Neural progenitor cell (in vitro differentiated cells): ENCODE data around the gene CFAP299. TPM values are rescaled to one million over a fixed set of nuclear protein-coding genes. Genes with fewer than 3 reads are reported as not detected.

ENCODE experiments used
- DNase-seq: peaks from one replicate; pipeline ENCODE4 v3.0.0-alpha.2; 2016; ENCODE audit warnings: low spot score
- H2AFZ ChIP-seq: fragments of 200-600 bp; sonication (generic); replicated peaks from 2 replicates; pipeline ENCODE4 v1.6.1; 2016; ENCODE audit warnings: antibody characterized with exemption
- H3F3A ChIP-seq: fragments of 200-600 bp; sonication (generic); 2 replicates; pipeline ENCODE4 v1.6.1; 2016; ENCODE audit warnings: antibody characterized with exemption, low read depth
- H3K27ac ChIP-seq: fragments of 200-600 bp; sonication (generic); 2 replicates; pipeline ENCODE4 v1.5.1; 2016; ENCODE audit warnings: mild to moderate bottlenecking
- H3K27me3 ChIP-seq: fragments of 200-600 bp; sonication (generic); 2 replicates; pipeline ENCODE4 v1.6.1; 2016; ENCODE audit warnings: mild to moderate bottlenecking, moderate library complexity
- H3K36me3 ChIP-seq: fragments of 200-600 bp; sonication (generic); 2 replicates; pipeline ENCODE4 v1.5.1; 2016
- H3K4me1 ChIP-seq: fragments of 200-600 bp; sonication (generic); 2 replicates; pipeline ENCODE4 v1.6.1; 2016; ENCODE audit warnings: mixed run types
- H3K4me2 ChIP-seq: fragments of 200-600 bp; sonication (generic); 2 replicates; pipeline ENCODE4 v1.6.1; 2016
- H3K4me3 ChIP-seq: fragments of 200-600 bp; sonication (generic); 2 replicates; pipeline ENCODE4 v1.5.1; 2016
- H3K79me2 ChIP-seq: fragments of 200-600 bp; sonication (generic); 2 replicates; pipeline ENCODE4 v1.6.1; 2016; ENCODE audit warnings: low read depth
- H3K9ac ChIP-seq: fragments of 200-600 bp; sonication (generic); 2 replicates; pipeline ENCODE4 v1.6.1; 2016
- H3K9me3 ChIP-seq: fragments of 200-600 bp; sonication (generic); 2 replicates; pipeline ENCODE4 v1.5.1; 2016; ENCODE audit warnings: low read depth
- H4K20me1 ChIP-seq: fragments of 200-600 bp; sonication (generic); 2 replicates; pipeline ENCODE4 v1.6.1; 2016; ENCODE audit warnings: low read depth
- H3K27ac Mint-ChIP-seq: 3 replicates; pipeline ENCODE4 v1.8.0; 2021; ENCODE audit warnings: mixed read lengths
- H3K27me3 Mint-ChIP-seq: 2 replicates; pipeline ENCODE4 v1.8.0; 2022; ENCODE audit warnings: low read depth, mild to moderate bottlenecking, inconsistent platforms, moderate library complexity, mixed read lengths; ENCODE audit not compliant: insufficient read depth
- H3K36me3 Mint-ChIP-seq: 3 replicates; pipeline ENCODE4 v1.8.0; 2021; ENCODE audit warnings: mixed read lengths
- H3K4me1 Mint-ChIP-seq: 3 replicates; pipeline ENCODE4 v1.8.0; 2021; ENCODE audit warnings: mixed read lengths
- H3K4me3 Mint-ChIP-seq: 3 replicates; pipeline ENCODE4 v1.8.0; 2021; ENCODE audit warnings: mild to moderate bottlenecking, moderate library complexity, mixed read lengths
- H3K9me3 Mint-ChIP-seq: 3 replicates; pipeline ENCODE4 v1.8.0; 2020; ENCODE audit warnings: mixed read lengths
- EZH2 ChIP-seq: fragments of 200-600 bp; sonication (generic); IDR thresholded peaks from 2 replicates; pipeline ENCODE4 v1.6.1; 2017; ENCODE audit warnings: antibody characterized with exemption, mild to moderate bottlenecking, moderate library complexity
- EZH2phosphoT487 ChIP-seq: fragments of 200-600 bp; sonication (generic); IDR thresholded peaks from 2 replicates; pipeline ENCODE4 v1.6.1; 2017; ENCODE audit warnings: antibody characterized with exemption
- total RNA-seq: library from RNA; depleted of rRNA; stranded (reverse); fragments of >200 nt; gene quantifications from 2 replicates; pipeline ENCODE4 v1.2.3, GENCODE V29; 2015; ENCODE audit warnings: low replicate concordance
- TF ChIP-seq, protein P1 (sequence below): fragments of 200-600 bp; sonication (generic); IDR thresholded peaks from 2 replicates; pipeline ENCODE4 v1.5.1; 2017; ENCODE audit warnings: antibody characterized with exemption, mild to moderate bottlenecking

Gene CFAP299
- total RNA-seq, 1 donor from 2014 or later: not detected

DNA sequence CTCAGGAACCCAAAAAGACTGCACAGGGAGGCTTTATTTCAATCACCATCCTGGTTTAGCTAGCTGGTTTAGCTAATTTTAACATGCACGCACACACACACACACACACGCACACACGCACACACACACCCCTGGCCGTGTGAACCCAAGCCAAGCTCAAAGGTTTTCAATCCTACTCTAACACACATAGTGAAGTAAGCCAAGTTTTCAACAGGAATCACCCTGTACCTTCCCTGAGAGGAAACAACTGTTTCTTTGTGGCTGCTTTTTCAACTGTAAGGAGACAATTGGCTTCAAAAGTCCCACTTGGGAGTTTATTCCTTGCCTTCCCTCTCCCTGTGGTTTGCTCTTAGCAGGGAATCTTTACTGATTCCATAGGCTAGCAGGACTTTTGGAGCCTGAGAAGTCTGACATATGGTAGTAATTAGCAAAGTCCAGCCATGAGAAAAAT, 596.1 kb downstream of the CFAP299 start:
- TF ChIP-seq EZH2: no peak
- no peak for TF ChIP-seq EZH2phosphoT487
- TF ChIP-seq, protein P1, sequence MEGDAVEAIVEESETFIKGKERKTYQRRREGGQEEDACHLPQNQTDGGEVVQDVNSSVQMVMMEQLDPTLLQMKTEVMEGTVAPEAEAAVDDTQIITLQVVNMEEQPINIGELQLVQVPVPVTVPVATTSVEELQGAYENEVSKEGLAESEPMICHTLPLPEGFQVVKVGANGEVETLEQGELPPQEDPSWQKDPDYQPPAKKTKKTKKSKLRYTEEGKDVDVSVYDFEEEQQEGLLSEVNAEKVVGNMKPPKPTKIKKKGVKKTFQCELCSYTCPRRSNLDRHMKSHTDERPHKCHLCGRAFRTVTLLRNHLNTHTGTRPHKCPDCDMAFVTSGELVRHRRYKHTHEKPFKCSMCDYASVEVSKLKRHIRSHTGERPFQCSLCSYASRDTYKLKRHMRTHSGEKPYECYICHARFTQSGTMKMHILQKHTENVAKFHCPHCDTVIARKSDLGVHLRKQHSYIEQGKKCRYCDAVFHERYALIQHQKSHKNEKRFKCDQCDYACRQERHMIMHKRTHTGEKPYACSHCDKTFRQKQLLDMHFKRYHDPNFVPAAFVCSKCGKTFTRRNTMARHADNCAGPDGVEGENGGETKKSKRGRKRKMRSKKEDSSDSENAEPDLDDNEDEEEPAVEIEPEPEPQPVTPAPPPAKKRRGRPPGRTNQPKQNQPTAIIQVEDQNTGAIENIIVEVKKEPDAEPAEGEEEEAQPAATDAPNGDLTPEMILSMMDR: no peak
- Mint-ChIP-seq H3K27ac (no peak overlapping the region), H3K4me1 (peaks cover 7% of the 10 kb centered on the region), H3K9me3 (no peaks in the 10 kb centered on the region), H3K36me3 (no peaks in the 10 kb centered on the region), H3K27me3 (no peaks in the 10 kb centered on the region), H3K4me3 (no peak overlapping the region)
- Histone ChIP-seq H3K9me3 (no peaks in the 10 kb centered on the region), H3K4me2 (no peak overlapping the region), H3F3A (no peaks in the 10 kb centered on the region), H2AFZ (no peak overlapping the region), H3K27me3 (no peaks in the 10 kb centered on the region), H3K27ac (no peak overlapping the region), H3K9ac (no peak overlapping the region), H3K79me2 (no peaks in the 10 kb centered on the region), H3K36me3 (no peaks in the 10 kb centered on the region), H3K4me1 (no peaks in the 10 kb centered on the region), H4K20me1 (no peaks in the 10 kb centered on the region), H3K4me3 (no peak overlapping the region)
- peak; percentile 42 for DNase-seq

GRCh38 chr4:80948141-80948540, 612.6 kb downstream of the CFAP299 start:
- TF ChIP-seq EZH2: no peak
- no peak for TF ChIP-seq EZH2phosphoT487
- TF ChIP-seq, protein P1: no peak
- no peak overlapping the region for H3K27ac ChIP-seq
- H3K27me3 Mint-ChIP-seq: no peaks in the 10 kb centered on the region
- H3K9me3 Mint-ChIP-seq: no peaks in the 10 kb centered on the region
- H3K27ac Mint-ChIP-seq: no peak overlapping the region
- no peaks in the 10 kb centered on the region for H3K9me3 ChIP-seq
- no peaks in the 10 kb centered on the region for H3K4me1 ChIP-seq
- H3K36me3 ChIP-seq: no peaks in the 10 kb centered on the region
- H2AFZ ChIP-seq: no peak overlapping the region
- no peak for DNase-seq
- no peaks in the 10 kb centered on the region for H3K36me3 Mint-ChIP-seq
- no peak overlapping the region for H3K4me2 ChIP-seq
- H3K4me1 Mint-ChIP-seq: no peaks in the 10 kb centered on the region
- no peak overlapping the region for H3K4me3 Mint-ChIP-seq
- no peak overlapping the region for H3K4me3 ChIP-seq
- no peaks in the 10 kb centered on the region for H3F3A ChIP-seq
- H3K79me2 ChIP-seq: no peaks in the 10 kb centered on the region
- no peaks in the 10 kb centered on the region for H3K27me3 ChIP-seq
- H3K9ac ChIP-seq: no peak overlapping the region
- H4K20me1 ChIP-seq: no peaks in the 10 kb centered on the region

GRCh38 chr4:80948995-80949394, 613.5 kb downstream of the CFAP299 start:
- Histone ChIP-seq H3K27me3 (no peaks in the 10 kb centered on the region), H3K36me3 (no peaks in the 10 kb centered on the region), H3K9me3 (no peaks in the 10 kb centered on the region), H3K4me1 (no peaks in the 10 kb centered on the region), H3K4me2 (no peak overlapping the region), H3F3A (no peaks in the 10 kb centered on the region), H3K27ac (no peak overlapping the region), H2AFZ (no peak overlapping the region), H3K9ac (no peak overlapping the region), H4K20me1 (no peaks in the 10 kb centered on the region), H3K4me3 (no peak overlapping the region), H3K79me2 (no peaks in the 10 kb centered on the region)
- Mint-ChIP-seq H3K36me3 (no peaks in the 10 kb centered on the region), H3K27me3 (no peaks in the 10 kb centered on the region), H3K27ac (no peak overlapping the region), H3K4me1 (no peaks in the 10 kb centered on the region), H3K4me3 (no peak overlapping the region), H3K9me3 (no peaks in the 10 kb centered on the region)
- no peak for DNase-seq
- TF ChIP-seq EZH2phosphoT487 (no peak), EZH2 (no peak)
- TF ChIP-seq, protein P1: no peak
